ENCODE data around the gene RNASEH2B.

GRCh38 chr13:50912851-50913250 lies 3.3 kb downstream of the RNASEH2B start:
- TF ChIP-seq CTCF (IDR thresholded peaks at IDR 0.05): no peak
- TF ChIP-seq POLR2A (IDR thresholded peaks at IDR 0.05; ENCODE audit: low read depth): no peak
- TF ChIP-seq POLR2AphosphoS5 (IDR thresholded peaks at IDR 0.05): no peak

Data from esophagus muscularis mucosa (tissue), 3 donors.